ENCODE measurements around the gene NEO1.

DNA sequence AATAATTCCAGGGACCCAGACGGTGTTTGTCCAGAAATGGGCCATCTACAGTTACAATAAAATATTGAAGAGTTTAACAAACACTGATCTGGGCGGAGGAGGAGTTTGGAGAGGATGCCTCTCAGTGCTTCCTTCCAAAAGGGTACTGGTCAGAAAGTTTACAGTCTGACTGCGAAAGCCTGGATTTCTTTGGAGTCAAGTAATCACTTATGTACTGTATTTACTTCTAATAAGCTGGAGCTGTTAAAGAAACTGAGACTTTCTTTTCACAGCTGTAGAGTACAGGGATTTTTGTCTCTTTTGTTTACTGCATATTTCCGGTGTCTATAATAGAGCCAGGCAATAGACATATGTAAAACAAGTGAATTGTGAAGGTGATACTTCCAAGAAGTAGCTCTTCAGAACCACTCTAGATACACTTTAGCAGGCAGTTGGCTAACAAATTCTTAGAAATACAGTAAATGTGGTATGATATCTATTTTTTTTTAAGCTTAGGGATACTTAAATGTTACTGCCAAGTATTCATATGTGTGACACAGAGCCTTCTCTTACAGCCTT, 22.1 kb upstream of the NEO1 start:
- no peak for TF ChIP-seq CTCF (IDR thresholded peaks at IDR 0.05)
- TF ChIP-seq POLR2A (IDR thresholded peaks at IDR 0.05), result no peak
